ENCODE results near the gene TMEM94.
"Not testable (repeated sequence)": the region's sequence is repeated elsewhere in the genome, so short reads cannot be mapped to it uniquely, and the experiment has no call there.

Gene TMEM94

DNA sequence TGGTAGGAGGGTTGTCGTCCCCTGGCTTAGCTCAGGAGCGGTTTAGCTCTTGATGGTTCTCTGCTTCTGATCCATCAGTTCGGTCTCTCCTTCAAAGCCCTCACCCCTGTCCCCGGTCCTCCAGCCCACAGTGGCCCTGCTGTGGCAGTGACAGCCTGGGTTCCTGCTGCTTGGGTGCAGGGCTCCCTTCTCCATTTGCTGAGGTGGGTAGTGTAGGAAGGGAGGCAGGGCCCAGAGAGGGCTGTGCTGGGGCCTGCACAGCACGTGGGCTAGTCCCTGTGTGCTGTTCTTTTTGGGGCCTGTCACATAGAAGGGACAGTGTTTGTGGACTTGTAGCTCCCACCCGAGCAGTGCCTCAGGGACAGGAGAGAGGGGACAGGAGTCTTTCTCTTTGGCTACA lies 18.3 kb downstream of the TMEM94 start:
- TF ChIP-seq, protein P1, sequence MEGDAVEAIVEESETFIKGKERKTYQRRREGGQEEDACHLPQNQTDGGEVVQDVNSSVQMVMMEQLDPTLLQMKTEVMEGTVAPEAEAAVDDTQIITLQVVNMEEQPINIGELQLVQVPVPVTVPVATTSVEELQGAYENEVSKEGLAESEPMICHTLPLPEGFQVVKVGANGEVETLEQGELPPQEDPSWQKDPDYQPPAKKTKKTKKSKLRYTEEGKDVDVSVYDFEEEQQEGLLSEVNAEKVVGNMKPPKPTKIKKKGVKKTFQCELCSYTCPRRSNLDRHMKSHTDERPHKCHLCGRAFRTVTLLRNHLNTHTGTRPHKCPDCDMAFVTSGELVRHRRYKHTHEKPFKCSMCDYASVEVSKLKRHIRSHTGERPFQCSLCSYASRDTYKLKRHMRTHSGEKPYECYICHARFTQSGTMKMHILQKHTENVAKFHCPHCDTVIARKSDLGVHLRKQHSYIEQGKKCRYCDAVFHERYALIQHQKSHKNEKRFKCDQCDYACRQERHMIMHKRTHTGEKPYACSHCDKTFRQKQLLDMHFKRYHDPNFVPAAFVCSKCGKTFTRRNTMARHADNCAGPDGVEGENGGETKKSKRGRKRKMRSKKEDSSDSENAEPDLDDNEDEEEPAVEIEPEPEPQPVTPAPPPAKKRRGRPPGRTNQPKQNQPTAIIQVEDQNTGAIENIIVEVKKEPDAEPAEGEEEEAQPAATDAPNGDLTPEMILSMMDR (IDR thresholded peaks at IDR 0.05; ENCODE audit: insufficient read depth, missing control alignments): no peak
- FAIRE-seq (no peak), DNase-seq (ENCODE audit: insufficient read length, low spot score) (no peak)

DNA sequence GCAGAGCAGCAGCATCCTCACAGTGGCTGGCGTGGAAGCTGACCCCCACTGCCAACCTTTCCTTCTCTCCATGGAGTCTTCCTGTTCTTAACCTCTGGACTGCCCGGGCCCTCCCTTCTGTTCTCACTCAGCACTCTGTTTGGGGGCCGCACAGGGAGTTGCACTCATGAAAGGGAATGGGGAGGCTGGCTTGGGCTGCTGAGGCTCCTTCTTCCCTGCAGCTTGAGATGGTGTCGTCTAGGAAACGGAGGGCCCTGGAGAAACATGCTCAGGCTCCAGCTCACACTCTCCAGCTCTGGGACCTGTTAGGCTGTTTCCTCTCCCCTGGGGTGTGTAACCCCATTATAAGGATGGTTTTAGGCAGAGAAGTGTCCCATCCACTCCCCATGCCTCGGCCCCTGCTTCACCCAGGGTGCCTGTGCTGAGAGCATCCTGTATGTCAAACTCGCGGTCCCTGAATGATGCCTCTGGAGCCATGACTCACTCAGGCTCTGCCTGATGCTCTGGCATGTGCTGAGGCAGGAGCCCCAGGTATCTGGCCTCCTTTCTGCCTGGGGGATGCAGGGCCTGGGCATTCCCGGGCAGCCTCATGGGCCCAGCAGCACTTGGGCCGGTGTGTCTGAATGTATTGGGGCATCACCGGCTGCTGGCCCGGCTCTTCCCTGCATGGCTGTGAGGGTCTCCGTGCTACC lies 18.9 kb downstream of the TMEM94 start:
- DNase-seq (ENCODE audit: insufficient read length, low spot score) (no peak), FAIRE-seq (no peak)
- TF ChIP-seq, protein P1 (IDR thresholded peaks at IDR 0.05; ENCODE audit: insufficient read depth, missing control alignments): no peak

DNA sequence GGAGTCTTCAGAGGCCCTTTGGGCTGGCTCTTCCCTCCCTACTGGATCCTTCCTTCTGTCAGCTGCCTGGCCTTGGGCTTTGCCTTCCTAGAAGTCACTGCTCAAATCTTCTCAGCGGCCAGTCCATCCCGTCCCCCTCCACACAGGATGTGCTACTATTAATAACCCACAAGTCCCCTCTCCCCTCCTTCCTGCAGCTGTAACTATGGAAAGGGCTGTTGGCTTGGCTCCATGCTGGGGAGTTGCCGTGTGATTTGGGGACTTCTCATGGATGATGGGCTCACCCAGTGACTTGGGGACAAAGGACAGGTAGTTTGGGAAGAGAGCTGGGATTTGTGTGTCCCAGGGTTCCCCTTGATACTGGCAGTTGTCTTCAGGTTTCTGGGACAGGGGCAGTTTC lies 19.4 kb downstream of the TMEM94 start:
- FAIRE-seq (no peak), DNase-seq (ENCODE audit: insufficient read length, low spot score) (no peak)
- TF ChIP-seq, protein P1 (IDR thresholded peaks at IDR 0.05; ENCODE audit: insufficient read depth, missing control alignments): no peak

DNA sequence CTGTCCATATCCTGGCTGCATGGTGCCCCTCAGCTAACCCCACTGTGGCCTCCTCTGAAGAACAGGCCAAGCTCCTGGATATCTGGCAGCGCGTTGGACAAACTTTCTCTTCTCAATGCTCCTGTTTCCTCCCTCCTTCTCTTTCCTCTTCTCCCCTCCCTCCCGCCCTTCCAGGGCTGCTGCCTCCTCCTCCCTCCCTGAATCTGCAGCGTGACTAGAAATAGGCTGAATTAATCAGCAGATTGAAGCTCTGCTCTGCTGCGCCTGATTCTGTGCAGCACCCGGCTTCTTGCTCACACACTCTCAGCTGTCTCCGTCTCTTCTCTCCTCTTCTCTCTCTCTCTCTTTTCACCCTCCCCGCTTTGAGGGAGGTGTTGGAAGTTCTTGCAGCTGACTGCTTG lies 19.8 kb downstream of the TMEM94 start:
- FAIRE-seq: no peak
- no peak for DNase-seq (ENCODE audit: insufficient read length, low spot score)
- TF ChIP-seq, protein P1 (IDR thresholded peaks at IDR 0.05; ENCODE audit: insufficient read depth, missing control alignments): no peak

DNA sequence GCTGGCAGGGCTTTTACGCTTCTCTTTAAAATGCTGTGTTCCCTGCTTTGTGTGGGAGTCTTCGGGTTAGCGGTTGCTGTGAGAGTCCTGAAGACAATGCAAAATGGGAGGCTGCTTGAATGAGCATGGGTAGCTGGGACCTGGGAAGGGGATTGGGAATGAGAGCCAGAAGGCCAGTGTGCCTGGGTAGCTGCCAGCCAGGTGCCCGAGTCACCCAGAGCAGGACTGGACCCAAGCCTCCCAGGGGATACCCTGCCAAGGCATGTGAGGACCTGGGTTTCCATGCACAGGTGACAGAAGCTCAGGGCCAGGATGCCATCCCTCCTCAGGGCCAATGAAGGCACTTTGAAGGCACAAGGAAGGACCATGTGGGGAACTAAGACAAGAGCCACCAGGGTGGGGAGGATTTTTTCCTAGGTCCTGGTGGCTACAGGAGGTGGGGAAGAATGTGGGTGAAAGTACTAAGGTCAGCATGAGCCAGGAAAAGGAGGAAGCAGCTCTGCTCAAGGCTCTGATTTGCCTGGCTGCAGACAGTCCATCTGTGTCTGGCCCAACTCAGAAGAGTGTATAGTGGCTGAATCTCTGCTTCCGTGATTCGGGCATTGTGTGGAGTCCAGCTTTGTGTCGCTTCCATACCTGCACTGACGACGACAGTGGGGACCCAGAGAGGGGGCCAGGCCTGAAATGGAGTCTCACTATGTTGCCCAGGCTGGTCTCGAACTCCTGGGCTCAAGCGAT lies 20.5 kb downstream of the TMEM94 start:
- FAIRE-seq (no peak), DNase-seq (ENCODE audit: insufficient read length, low spot score) (no peak)
- TF ChIP-seq, protein P1 (IDR thresholded peaks at IDR 0.05; ENCODE audit: insufficient read depth, missing control alignments): no peak

DNA sequence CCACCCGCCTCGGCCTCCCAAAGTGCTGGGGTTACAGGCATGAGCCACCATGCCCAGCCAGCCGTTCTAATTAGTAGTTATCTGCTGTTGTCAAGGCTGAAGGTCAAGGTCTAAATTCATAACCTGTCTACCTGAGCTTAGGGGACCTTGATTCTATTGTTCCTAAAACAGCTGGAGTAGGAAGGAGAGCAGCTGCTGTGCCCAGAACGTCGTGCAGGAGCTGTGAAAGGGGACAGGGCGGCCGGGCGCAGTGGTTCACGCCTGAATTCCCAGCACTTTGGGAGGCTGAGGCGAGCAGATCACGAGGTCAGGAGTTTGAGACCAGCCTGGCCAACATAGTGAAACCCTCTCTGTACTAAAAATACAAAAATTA lies 21.0 kb downstream of the TMEM94 start:
- DNase-seq (ENCODE audit: insufficient read length, low spot score); FAIRE-seq: not testable (repeated sequence)

DNA sequence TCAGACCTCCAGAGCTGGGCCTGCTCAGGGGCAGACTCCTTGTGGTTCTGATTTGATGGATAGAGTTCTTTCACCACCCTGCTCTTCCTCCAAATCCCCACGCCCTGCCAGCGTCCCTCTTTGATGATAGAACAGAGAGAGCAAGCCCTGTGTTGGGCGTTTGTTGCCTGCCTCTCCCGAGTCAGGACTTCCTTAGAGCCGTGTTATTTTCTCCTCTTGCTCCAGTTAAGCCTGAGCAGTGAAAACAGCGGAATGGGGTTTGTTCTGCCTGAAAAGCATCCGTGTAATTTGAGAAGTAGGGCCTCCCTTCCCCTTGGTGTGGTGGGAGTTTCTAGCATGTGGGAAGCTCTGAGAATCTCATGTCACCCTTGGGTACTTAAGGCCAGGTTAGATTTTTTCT lies 22.1 kb downstream of the TMEM94 start:
- DNase-seq (ENCODE audit: insufficient read length, low spot score): no peak
- TF ChIP-seq, protein P1 (IDR thresholded peaks at IDR 0.05; ENCODE audit: insufficient read depth, missing control alignments): no peak
- FAIRE-seq: no peak

All from D721Med (cell line).